ENCODE measurements around the gene VDAC2.

DNA sequence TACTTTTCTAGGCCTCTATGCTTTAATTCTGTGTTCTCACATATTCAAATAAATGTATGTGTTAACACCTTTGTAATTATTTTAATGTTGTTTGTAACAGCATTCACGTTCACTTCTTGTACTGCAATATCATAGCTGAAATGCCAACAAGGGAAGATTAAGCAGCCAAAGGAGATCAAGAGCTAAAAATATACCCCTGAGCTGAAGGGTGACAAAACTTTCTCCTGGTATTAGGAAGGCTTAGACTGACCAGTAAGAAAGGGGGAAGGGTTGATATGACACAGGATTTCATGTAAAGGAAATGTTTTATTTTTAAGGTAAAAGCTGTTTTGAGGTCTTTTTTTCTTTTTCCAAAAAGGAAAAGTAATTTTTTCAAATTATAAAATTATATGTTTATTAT, 40.4 kb upstream of the VDAC2 start:
- TF ChIP-seq, protein P1, sequence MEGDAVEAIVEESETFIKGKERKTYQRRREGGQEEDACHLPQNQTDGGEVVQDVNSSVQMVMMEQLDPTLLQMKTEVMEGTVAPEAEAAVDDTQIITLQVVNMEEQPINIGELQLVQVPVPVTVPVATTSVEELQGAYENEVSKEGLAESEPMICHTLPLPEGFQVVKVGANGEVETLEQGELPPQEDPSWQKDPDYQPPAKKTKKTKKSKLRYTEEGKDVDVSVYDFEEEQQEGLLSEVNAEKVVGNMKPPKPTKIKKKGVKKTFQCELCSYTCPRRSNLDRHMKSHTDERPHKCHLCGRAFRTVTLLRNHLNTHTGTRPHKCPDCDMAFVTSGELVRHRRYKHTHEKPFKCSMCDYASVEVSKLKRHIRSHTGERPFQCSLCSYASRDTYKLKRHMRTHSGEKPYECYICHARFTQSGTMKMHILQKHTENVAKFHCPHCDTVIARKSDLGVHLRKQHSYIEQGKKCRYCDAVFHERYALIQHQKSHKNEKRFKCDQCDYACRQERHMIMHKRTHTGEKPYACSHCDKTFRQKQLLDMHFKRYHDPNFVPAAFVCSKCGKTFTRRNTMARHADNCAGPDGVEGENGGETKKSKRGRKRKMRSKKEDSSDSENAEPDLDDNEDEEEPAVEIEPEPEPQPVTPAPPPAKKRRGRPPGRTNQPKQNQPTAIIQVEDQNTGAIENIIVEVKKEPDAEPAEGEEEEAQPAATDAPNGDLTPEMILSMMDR (IDR thresholded peaks at IDR 0.05) = no peak
- TF ChIP-seq POLR2A (IDR thresholded peaks at IDR 0.05) = no peak

Measured in esophagus squamous epithelium (tissue), 4 donors.